ENCODE data around the gene FKBP1A.

Gene FKBP1A

DNA sequence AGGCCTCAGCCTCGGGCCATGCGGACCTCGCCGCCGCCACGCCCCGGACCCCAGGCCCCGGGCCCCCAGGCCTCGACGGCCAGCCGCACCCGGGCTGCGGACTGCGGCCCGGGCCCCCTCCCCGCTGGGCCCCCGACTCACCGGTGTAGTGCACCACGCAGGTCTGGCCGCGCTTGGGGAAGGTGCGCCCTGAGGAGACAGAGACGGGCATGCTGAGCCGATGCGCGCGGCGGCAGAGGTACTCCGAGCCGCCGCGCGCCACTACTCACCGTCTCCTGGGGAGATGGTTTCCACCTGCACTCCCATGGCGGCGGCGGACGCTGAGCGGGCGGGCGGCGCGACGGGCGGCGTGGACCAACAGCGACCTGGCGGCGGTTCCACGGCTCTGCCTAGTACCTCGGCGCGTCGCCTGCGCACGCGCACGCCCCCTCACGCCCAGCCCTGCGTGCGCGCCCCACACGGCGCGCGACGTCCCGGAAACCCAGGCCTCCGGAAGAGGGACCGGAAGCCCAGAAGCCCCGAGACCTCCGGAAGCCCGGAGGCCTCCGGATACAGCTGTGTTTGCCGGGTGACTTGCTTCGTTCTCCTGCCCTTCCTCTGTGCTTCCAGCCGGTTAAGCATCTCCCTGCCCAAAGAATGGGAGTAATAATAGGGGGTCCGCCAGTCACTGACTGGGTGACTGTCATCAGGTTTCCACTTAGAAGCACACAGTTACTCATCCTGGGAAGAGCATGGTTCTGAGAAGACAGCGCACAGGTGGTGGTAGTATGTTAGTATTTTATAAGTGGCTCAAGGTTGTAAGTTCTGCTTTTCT lies at the start of gene FKBP1A:
TSS of gene FKBP1A (minus strand) at position 362 of the 814 bp plus-strand sequence. CDS start at position 306, 56 bp downstream.
- peak; percentile 68 for DNase-seq (ENCODE audit: low read depth)

DNA sequence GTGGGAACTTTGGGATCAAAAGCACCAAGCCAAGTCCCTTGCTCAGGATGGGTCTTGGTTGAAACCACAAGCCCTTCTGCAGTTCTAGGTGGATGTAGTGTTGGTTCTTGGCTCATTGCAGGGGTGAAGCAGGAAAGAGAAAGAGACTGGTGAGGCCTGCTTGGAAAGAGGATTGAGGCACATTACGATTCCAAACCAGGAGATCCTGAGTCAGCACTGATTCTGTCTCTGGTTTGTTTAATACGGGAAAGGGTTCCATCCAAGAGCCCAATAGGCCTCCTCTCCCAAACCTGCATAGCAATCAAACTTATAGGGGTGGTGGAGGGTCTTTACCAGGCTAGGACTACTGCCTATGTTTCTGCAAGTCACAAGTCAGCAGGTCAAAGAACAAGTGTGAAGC lies 49.5 kb upstream of the FKBP1A start:
- DNase-seq (ENCODE audit: low read depth): no peak

DNA sequence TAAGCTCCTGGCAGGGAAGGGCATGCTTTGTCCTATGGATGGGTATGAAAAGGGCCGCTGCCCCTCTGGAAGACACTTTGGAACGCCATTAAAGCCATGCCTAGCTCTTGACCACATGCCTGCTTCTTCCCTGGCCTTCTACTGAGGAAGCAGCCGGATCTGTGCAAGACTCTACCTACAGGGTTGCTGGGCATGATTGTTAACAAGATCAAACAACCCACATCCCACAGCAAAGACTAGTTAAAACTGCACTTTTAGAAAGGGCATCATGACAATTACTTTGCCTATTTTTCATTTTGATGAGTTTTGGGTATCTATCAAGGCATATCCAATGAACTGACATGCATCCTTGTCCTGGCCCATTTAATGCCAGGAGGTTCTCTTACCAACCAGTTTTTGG lies 48.3 kb upstream of the FKBP1A start:
- DNase-seq (ENCODE audit: low read depth): no peak

DNA sequence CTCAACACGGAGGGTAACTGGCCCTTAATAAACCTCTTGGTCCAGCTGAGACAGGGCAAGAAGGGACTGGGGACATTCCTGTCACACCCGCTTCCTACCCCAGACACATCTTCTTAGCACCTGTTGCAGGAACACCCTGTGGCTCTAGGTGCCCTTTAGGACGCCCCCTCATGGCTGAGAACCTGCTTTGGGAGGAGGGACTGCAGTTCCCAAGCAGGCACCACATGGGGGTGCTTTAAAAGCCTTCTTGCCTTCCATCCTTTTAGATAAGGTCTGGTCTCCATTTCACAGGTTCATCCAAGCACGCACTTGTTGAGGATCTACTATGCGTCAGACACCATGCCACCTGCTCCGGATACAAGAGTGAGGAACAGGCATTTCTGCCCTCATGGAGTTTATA lies 47.2 kb upstream of the FKBP1A start:
- DNase-seq (ENCODE audit: low read depth): no peak

DNA sequence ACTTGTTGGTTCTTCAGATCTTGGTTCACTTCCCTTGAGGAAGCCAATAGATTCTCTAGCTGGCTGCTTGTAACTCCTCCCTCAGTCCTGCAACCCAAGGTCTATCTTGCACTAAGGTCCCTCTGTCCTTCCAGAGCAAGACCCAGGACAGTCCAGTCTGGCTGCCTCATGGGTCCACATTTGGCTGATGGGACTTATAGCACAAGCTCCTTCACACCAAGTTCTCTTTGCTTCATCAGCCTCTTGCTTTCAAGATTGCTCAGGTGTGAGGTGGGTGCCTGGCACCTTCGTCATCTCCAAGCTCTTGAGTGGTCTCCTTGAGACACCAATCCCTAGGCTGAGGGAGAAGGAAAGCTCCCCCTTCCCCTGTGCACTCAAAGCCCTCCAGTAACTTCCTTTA lies 45.5 kb upstream of the FKBP1A start:
- DNase-seq (ENCODE audit: low read depth): no peak

DNA sequence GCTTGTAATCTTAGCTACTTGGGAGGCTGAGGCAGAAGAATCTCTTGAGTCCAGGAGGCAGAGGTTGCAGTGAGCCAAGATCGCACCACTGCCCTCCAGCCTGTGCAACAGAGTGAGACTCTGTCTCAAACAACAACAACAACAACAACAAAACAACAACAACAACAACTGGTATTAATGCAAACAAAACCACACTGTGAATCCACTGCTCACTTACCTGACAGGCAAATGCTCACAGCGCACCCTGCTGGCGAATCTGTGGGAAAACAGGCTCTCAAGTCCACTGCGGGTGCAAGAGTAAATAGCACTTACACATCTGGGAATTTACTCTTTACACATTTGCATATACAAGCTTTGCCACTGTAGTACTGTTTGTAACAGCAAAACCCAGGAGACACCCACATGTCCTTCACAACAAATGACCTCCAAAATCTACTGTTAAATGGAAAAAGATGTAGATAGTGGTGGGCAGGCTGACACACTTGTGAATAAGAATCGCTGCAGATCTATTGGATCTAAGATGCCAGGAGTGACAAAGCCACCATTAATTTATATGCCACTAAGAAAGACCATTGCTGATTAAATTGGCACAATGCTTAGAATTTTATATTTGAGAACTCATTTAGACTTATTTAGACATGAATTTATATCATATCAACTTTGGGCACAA lies 44.5 kb upstream of the FKBP1A start:
- peak; percentile 53 for DNase-seq (ENCODE audit: low read depth)

DNA sequence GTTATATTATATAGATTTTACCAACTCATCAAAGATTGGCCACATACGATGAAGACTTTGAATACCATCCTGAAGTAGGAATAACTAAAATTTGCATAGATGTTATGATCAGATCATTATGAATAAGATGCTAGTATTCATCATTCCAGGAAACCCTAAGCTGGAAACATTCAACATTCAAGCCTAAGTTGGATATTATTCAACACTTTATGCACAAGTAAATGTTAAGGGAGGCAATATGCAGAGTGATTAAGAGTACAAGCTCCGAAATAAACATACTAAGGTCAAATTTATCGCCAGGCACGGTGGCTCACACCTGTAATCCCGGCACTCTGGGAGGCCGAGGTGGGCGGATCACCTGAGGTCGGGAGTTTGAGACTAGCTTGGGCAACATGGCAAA lies 43.4 kb upstream of the FKBP1A start:
- no peak for DNase-seq (ENCODE audit: low read depth)

DNA sequence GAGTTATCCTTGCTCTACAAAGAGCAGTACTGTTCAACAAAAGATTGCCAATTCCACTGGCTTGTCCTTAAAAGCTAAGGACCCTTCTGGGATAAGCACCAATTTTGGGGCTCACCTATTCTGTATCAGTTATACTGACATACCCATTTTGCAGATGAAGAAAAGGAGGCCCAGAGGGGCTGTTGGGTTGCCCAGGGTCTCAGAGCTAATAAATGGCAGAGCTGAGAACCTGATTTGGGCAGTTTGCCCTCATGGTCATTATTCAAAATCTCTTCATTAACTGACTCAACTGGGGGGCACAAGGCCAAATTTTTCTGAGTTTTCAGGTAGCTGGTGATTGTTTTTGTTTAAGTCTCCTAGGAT lies 42.5 kb upstream of the FKBP1A start:
- no peak for DNase-seq (ENCODE audit: low read depth)

DNA sequence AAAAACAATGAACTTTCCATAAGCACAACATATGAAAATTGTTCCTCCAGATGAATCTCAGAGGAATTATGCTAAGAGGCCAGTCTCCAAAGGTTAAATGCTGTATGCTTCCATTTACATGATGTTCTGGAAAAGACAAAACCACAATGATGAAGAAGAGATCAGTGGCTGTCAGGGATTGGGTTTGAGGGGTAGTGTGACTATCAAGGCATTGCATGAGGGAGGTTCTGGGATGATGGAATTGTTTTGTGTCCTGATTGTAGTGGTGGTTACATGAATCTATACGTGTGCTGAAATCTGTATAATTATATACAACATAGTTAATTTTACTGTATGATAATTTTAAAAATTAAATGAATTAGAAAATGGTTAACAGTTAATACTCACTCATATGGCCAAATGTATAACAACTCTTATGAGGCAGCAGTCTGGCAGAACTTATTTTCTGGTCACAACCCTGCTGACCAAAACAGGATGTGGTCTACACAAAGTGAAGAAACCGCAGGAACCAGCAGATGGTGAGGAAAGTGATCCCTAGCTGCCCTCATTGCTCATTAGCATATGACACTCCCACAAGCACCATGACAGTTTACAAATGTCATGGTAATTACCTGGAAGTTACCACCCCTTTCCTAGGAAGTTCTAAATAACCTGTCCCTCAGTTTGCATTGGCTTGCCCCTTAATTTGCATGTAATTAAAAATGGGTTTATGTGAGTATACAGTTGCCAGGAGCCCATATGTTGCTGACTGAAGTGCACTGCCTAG lies 41.9 kb upstream of the FKBP1A start:
- DNase-seq (ENCODE audit: low read depth): peak; percentile 16

DNA sequence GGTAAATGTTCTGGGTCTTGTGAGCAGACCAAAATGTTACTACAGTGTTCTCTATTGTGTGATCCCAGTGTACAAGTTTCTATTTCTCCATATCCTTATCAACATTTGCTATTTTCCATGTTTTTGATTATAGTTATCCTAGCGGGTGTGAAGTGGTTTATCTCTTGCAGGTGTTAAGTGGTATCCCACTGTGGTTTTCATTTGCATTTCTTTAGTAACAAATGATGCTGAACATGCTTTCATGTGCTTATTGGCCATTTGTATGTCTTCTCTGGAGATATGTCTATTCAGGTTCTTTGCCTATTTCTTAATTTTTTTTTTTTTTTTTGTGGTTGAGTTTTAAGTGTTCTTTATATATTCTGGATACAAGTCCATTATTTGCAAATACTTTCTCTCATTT lies 38.3 kb upstream of the FKBP1A start:
- no peak for DNase-seq (ENCODE audit: low read depth)

DNA sequence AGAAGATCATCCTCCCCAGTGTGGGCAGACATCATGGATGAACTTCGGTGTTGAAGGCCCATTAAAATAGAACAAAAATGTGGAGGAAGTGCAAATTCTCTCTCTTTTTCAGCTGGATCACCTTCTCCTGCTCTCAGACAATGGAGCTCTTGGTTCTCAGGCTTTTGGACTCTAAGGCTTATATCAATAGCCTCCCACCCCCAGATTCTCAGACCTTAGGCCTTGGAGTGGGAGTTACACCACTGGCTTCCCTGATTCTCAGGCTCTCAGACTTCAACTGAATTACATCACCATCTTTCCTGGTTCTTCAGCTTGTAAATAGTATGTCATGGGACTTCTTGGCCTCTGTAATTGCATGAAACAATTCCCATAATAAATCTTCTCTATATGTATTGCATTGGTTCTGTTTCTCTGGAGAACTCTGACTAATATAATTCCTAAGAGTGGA lies 37.2 kb upstream of the FKBP1A start:
- DNase-seq (ENCODE audit: low read depth): no peak

DNA sequence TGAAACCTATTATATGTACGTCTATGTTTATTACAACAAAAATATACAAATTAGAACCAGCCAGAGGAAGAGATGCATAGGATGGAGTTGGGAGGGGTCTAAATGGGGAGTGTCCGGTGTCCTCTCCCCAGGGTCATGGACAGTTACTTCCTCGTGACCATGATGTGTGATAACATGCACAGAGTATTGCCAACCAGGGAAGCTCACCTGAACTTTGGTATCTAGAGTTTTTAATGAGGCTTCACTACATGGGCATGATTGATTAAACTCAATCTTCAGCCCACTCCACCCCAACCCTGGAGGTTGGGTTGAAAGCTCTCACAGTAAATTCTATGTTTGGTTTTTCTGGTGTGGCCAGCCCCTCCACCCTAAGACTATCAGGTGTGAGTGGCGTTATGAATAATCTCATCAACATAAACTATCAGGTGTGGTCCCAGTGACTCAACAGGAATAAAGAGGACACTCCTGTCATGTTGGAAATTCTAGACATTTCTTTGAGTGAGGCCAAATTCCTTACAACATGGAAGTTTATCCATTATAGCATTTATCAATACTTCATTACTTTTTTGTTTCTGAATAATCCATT lies 36.4 kb upstream of the FKBP1A start:
- no peak for DNase-seq (ENCODE audit: low read depth)

DNA sequence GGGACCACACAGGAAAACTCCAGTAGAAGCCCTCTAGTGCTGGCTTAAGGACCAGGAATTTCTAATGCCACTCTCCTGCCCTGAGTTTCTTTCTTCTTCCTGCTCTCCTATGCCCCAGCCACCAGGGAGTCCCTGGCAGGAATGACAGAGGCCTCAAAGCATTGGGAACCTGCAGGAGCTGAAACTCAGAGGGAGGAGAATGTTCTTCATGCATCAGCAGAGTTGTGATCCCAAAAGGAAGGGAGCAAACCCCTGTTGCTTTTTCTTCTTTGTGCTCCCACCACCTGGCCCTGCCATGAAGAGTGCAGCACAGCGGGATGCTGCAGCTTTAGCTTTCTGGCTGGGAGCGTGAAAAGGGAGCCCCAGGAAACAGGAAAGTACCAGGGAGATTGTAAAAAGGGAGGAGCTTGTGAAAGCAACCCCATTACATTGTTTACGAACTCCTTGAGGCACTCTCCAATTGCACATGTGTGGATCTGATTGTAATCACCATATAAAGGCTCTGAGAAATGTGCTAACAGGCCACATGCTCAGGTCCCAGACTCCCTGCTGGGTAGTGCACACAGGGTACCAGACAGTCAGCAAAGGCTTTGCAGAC lies 34.7 kb upstream of the FKBP1A start:
- no peak for DNase-seq (ENCODE audit: low read depth)

DNA sequence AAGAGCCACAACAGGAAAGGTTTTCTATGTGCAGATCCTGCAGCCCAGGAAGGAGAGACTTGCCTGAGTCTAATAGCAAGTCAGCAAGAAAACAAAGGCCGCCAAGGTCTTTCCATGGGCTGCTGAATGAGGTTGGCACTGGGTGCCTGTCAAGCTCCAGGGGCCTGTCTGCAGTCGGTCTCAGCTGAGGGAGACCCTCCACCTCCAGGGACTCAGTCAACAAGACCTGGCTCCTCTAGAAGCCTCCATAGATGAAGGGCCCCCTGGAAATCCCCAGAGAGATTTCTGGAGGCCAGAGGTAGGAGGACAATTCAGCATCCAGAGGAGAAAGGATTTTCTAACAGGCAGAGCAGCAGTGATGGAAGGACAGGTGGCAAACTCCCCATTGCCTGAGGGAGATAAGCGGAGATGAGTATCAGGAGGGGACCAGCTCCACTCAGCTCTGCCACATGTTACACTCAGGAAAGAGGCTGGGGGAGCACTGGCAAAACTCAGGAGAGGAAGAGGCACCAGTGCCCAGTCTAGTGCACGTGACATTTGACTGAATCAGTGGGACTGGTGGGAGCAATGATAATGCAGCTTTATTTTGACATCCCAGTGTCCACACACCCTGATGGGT lies 33.5 kb upstream of the FKBP1A start:
- no peak for DNase-seq (ENCODE audit: low read depth)

DNA sequence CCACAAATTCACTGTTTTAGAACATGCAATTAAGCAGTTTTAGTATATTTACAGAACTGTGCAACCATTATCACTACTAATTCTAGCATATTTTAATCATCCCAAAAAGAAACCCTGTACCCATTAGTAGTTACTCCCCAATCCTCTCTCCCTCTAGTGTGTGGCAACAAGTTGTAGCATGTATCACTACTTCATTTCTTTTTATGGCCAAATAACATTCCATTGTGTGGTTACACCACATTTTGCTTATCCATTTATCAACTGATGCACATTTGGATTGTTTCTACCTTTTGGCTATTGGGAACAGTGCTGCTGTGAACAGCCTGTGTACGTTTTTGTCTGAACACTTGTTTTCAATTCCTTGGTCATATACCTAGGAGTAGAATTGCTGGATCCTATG lies 31.5 kb upstream of the FKBP1A start:
- DNase-seq (ENCODE audit: low read depth): no peak

DNA sequence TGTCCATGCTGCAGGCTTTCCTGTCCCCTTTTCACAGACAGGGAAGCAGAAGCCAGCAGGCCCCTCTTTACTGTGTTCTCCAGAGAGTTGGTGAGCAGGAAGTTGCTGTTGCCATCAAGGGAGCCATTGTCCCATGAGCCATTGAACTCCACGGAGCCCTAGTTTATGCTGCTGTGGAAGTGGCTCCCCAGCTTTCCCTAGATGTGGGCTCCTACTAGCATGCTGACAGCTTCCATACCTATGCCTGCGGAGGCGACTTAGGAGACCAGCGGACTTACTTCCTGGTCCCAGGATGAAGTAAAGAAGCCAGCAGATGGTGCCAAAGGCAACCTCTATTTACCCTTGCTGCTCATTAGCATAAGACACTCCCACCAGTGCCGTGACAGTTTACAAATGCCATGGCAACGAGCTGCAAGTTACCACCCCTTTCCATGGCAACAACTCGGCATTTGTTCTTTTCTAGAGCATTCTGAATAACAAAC lies 30.8 kb upstream of the FKBP1A start:
- DNase-seq (ENCODE audit: low read depth): no peak

DNA sequence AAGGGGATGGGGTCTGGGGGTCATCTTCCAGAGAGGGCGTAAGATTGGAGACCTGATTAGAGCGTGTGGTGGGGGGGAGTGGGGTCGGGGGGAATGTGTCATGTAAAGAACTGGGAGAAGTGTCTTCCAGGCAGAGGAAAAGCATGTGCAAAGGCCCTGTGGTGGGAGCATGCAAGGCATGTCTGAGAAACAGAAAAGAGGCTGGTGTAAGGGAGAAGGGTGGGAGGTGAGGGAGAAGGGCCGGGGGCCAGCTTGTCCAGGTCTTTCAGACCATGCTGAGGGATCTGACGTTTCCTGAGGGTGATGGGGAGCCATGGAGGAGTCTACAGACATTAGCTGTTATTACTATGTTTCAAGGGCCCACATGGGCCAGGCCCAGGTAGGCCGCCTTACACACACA lies 30.4 kb upstream of the FKBP1A start:
- no peak for DNase-seq (ENCODE audit: low read depth)

DNA sequence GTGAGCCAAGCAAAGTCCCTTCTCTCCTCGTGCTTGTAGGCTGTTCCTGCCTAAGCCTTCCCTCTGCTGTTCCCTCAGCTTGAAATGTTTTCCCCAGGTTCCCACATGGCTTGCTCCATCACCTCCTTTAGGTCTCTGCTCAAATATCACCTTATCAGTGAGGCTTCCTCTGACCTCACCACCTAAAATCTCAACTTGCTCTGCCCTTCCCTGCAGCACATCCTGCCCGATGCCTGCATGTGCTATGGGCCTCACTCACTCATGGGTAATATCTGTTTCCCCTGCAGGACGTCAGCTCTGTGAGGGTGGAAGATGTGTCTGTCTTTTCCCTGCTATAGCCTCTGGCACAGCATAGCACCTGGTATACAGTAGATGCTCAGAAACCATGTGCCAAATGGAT lies 29.9 kb upstream of the FKBP1A start:
- no peak for DNase-seq (ENCODE audit: low read depth)

DNA sequence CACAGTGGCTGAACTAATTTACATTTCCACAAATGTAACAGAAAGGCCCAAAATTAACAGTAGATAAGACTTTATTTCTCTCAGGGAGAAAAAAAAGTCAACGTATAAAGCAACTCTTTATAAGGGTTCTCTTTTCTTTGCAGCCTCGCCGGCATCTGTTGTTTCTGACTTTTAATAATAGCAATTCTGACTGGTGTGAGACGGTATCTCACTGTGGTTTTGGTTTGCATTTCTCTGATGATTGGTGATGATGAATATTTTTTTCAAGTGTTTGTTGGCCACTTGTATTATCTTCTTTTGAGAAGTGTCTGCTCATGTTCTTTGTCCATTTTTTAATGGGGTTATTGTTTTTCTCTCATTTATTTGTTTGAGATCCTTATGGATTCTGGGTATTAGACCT lies 27.2 kb upstream of the FKBP1A start:
- DNase-seq (ENCODE audit: low read depth): no peak

DNA sequence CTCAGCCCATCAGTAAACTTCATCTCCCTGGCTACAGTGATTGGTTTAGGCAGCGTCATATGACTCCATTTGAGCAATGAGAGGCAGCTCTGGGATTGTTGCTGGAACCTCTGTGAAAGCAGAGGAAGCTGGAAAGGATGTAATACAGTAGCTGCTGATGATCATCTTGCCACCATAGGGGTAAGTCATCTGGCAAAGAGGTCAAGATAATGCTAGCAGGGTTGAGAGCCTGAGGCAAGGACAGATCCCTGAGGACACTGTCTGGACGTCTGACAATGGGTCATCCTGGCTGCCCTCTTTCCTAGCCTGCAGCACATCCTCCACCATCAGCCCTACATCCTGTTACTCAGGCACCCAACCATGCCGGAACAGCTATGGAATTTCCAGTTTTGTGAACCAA lies 25.5 kb upstream of the FKBP1A start:
- DNase-seq (ENCODE audit: low read depth): no peak

DNA sequence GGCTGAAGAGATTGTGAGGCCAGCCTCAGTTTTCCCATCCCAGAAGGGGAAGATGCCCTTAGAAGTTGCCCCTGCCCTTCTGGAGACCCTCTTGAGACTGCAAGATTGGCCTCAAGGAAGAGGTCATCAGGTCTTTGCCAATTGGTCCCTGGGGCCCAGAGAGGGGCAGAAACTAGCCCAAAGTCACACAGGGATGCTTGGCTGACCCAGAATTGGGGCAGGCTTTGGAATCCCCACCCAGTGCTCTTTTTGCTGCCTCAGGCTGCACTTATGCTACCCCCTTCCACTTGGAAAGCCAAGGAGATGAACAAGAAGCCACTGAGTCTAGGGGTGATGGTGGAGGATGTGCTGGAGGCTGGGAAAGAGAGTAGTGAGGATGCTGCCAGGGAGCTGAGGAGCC lies 24.9 kb upstream of the FKBP1A start:
- DNase-seq (ENCODE audit: low read depth): no peak

DNA sequence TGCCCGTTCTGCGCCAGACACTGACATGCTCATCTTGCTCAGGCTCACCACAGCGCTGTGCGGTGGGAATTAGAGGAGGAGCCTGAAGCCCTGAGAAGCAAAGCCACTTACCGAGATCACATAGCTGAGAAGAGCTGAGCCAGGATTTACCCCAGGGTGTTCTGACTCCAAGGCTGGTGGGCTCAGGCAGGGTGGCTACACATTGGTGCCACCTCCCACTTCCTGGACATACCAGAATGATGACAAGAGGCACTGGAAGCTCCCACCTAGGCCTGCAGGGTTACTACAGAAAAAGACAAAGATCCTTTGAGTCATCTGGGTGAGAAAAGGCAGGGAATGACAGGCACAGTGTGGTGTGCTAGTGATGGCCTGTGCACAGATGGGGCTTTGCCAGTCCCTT lies 24.4 kb upstream of the FKBP1A start:
- DNase-seq (ENCODE audit: low read depth): no peak
